D721Med (cell line): ENCODE data around the gene LRRN4CL.

Experiments used
- DNase-seq: peaks from one replicate; pipeline ENCODE4 v3.0.0; 2011; ENCODE audit warnings: low spot score; ENCODE audit not compliant: insufficient read length
- FAIRE-seq: peaks from 2 replicates; lab custom pipeline; 2011; peaks lifted over from hg19 to GRCh38; lab: Jason Lieb, UNC
- TF ChIP-seq, protein P1 (sequence below): IDR thresholded peaks from 2 replicates; pipeline ENCODE4 v1.5.1; 2012; ENCODE audit warnings: mild to moderate bottlenecking, control low read depth; ENCODE audit not compliant: insufficient read depth; ENCODE audit errors: missing control alignments

LRRN4CL gene

DNA sequence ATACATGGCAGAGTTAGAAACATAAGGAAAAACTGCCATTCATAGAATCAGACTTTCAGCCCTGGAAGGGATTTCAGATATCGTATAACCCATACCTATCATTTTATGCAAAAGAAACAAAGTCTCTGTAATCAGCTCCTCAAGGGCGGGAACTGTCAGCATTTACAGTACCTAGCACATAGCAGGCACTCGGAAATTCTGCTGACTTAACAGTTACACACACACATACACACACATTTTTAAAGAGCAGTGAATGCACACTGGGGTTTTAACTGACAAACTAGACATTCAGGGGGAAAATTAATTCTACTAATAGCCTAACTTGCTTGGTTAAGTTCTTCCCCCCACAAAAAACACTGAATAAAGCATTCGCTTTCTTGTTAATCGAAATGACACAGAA is 26.9 kb upstream of the LRRN4CL start:
- DNase-seq: no peak
- TF ChIP-seq, protein P1, sequence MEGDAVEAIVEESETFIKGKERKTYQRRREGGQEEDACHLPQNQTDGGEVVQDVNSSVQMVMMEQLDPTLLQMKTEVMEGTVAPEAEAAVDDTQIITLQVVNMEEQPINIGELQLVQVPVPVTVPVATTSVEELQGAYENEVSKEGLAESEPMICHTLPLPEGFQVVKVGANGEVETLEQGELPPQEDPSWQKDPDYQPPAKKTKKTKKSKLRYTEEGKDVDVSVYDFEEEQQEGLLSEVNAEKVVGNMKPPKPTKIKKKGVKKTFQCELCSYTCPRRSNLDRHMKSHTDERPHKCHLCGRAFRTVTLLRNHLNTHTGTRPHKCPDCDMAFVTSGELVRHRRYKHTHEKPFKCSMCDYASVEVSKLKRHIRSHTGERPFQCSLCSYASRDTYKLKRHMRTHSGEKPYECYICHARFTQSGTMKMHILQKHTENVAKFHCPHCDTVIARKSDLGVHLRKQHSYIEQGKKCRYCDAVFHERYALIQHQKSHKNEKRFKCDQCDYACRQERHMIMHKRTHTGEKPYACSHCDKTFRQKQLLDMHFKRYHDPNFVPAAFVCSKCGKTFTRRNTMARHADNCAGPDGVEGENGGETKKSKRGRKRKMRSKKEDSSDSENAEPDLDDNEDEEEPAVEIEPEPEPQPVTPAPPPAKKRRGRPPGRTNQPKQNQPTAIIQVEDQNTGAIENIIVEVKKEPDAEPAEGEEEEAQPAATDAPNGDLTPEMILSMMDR: no peak
- no peak for FAIRE-seq

DNA sequence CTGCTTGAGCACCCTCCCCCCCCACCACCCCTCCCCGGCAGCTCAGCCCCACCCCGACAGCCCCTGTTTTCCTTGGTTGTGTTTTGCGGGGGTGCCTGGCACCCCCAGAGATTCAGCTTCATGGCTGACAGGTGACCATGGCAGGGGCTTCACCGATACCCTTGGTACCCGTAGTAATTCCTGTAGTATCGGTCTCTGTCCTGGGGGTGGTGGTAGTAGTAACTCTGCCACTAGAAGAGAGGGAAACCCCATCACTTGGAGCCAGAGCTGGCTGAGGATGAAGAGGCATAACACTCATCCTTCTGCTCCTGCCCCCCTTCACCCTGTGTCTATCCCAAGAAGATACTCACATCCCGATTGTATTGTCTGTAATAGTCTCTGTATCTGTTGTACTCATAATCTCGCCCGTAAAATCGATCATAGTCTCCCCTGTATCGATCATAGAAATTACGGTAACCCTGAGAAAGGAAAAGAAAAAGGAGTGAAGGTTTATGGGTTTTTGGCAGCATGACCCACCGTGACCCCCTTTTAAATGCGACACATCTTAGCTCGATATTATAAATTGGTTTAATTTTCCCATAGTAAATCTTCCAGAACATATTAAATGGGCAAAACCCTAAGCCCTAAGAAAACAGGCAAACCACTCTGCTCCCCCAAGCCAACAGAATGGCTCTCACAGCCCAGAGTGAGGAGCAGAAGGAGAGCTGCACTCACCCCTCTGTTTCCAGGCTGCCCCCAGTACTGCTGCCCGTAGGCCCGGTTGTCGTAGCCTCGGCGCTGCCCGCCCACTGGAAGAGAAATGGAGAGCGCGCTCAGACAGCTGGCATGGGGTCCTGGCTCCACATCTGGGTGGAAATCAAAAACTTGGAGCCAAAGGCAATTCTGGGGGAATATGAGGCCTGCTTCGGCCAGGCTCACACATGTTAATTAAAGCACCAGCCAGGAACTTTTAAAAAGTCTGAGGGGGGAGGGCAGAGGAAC is 26.1 kb upstream of the LRRN4CL start:
- TF ChIP-seq, protein P1: no peak
- FAIRE-seq: no peak
- DNase-seq: no peak

DNA sequence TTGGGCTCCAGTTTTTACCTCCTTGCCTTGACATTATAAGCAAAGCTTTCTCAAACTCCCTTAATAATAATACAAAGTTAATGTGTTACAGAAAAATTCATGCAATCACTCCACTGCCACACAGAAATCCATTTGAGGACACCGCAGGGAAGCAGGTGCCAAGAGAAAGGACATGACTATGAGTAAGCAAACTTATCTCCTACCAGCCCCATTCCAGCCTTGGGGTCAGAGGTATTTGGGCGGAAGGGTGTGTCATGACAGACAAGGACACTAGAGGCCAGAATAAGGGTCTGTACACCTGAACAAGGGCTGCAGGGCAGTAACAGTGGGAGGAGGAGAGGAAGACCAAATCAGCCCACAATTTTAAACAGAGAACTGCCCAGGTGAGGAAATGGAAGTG is 24.0 kb upstream of the LRRN4CL start:
- TF ChIP-seq, protein P1: no peak
- FAIRE-seq: no peak
- no peak for DNase-seq

DNA sequence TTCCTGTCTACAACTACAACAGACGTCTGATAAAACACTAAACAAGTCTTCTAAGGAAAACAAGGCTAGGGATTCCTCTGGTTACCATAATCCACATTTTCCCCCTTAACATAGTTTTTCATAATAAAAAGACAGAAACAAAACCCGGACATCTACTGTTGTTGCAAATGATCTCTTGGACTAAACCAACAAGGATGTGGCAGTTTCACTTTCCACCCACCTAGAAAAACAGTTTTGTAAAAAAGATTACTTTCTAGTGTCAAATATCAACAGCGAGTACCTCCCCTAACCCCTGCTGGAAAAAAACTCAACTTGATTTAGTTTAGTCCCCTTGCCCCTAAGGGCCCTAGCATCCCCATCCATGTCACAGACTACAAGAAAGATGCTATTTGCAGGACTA is 23.5 kb upstream of the LRRN4CL start:
- no peak for DNase-seq
- TF ChIP-seq, protein P1: no peak
- FAIRE-seq: no peak

DNA sequence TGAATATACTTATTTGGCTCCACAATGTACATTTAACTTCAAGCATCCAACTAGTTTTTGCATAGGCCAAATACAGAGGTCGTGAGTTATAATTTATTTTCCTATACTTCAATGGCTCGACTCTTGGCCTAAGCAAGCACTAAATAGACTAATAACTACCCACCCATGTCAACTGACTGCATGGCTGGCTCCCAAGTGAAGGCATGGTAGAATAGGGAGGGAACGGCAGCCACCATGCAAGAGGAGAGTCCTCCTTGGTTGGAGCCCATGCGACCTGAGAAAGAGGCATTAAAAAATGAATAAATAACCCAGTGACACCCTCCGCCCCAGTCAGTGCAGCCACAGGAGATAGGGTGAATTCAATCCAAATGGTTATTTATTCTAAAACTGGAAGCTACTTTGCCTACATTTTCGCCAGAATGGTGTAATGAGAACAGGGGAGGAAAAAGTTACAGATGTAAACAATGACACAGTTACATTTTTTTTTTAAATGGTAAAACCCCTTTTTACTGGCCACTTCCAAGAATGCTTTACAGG is 23.0 kb upstream of the LRRN4CL start:
- TF ChIP-seq, protein P1: no peak
- no peak for DNase-seq
- FAIRE-seq: no peak

DNA sequence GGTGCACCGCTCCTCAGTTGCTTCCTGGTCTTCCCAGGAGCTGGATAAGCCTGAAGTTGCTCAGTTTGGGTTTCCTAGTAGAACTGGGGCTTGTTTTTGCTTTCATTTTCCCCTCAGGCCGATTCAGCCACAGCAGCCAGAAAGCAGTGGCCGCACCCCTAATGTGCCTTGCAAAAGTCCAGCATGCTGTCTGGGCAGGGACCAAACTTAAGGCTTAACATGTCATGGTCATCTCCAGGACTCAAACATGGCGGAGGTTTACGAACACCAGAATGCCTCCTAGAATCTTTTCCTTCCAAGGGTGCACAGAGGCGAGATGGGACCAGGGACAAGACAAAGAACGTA is 20.6 kb upstream of the LRRN4CL start:
- FAIRE-seq: no peak
- DNase-seq: no peak

More for the DNA sequence above, 20.6 kb upstream of the LRRN4CL start:
- TF ChIP-seq, protein P1: no peak
